ENCODE results near the gene TNRC6B. TPM values are rescaled to one million over a fixed set of nuclear protein-coding genes. Genes with fewer than 3 reads are reported as not detected.

The TNRC6B gene
- total and polyA plus RNA-seq, 2 of the 13 experiments (the other 11 are each of a cell fraction or from before 2014, with no cell fraction given) = 8.9 to 13.2 TPM

DNA sequence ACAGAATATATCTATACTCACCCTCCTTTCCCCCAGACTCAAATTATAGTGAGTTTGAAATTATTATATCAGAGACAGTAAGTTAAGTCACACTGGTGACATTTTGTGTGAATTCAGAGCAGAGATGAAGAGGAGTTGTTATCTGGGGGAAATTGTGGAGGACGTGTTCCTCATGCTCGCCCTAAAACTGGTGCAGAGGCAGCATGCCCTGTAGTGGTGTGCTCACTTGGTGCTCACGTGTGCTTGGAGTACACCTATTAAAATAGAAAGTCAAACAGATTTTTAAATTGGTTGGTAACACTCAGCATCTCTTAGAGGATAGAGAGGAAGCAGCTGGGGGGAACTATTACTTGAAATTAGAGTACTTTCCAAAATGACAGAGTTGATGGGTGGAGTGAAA, 117.0 kb downstream of the TNRC6B start:
- H3K27ac ChIP-seq (ENCODE audit: extremely low read length, insufficient read depth, low read length) = no peak overlapping the region
- H3K4me1 ChIP-seq (ENCODE audit: insufficient read depth, low read length) = no peaks in the 10 kb centered on the region
- no TSS peak for BruUV-seq (replicated peaks)
- 91% methylated on average over 3 of the region's 3 CpGs for WGBS (ENCODE audit: low lambda C conversion rate)
- H2AFZ ChIP-seq (ENCODE audit: low read length) = no peak overlapping the region
- H3K4me2 ChIP-seq (ENCODE audit: low read depth, low read length) = no peak overlapping the region
- no peaks in the 10 kb centered on the region for H3K9me3 ChIP-seq (ENCODE audit: low read length)
- CTCF ChIA-PET (ENCODE audit: low intra/inter-chr PET ratio, low total read pairs) = no interaction called here
- FAIRE-seq (no peak), DNase-seq (ENCODE audit: low spot score) (no peak), ATAC-seq (no peak)
- no peaks in the 10 kb centered on the region for H4K20me1 ChIP-seq (ENCODE audit: insufficient read depth, low read length)
- intact Hi-C loops (cut with micrococcal nuclease; ENCODE audit: unreplicated experiment) (no loop called here), in situ Hi-C loops (cut with HindIII; ENCODE audit: extremely low pct_ligation_motif_present, low pct_unique_long_range_greater_than_20kb) (no loop called here)
- no peak overlapping the region for H3K4me3 ChIP-seq (replicated peaks in 1 of 3; ENCODE audit: insufficient read depth in 1 of 3, low read depth in 2 of 3, low read length in 3 of 3)
- POLR2A ChIA-PET = no interaction called here
- H3K79me2 ChIP-seq (ENCODE audit: insufficient read depth, low read length) = no peaks in the 10 kb centered on the region
- H3K36me3 ChIP-seq (replicated peaks in 1 of 2; ENCODE audit: control insufficient read depth in 1 of 2, insufficient read depth in 2 of 2, low read length in 2 of 2) = peaks cover 13 to 45% of the 10 kb centered on the region in 2 experiments; a peak in 4 of 5 replicates
- H3K27me3 ChIP-seq (ENCODE audit: control insufficient read depth in 1 of 2, insufficient read depth in 2 of 2, low read length in 2 of 2) = no peaks in the 10 kb centered on the region
- no peak overlapping the region for H3K9ac ChIP-seq (ENCODE audit: insufficient read depth, low read depth, low read length)
- TF ChIP-seq SRSF1 (optimal IDR thresholded peaks at IDR 0.05; ENCODE audit: low read depth, low read length) (no peak), CTCF (CRISPR knock-in tag; IDR thresholded peaks at IDR 0.05) (no peak), NCOR1 (IDR thresholded peaks at IDR 0.05; ENCODE audit: borderline replicate concordance, low read length) (no peak), RERE (CRISPR knock-in tag; IDR thresholded peaks at IDR 0.05; ENCODE audit: low read depth) (no peak), SP140L (CRISPR knock-in tag; IDR thresholded peaks at IDR 0.05; ENCODE audit: borderline replicate concordance) (no peak), YEATS2 (CRISPR knock-in tag; IDR thresholded peaks at IDR 0.05; ENCODE audit: borderline replicate concordance) (no peak), ZNF574 (CRISPR knock-in tag; IDR thresholded peaks at IDR 0.05) (no peak), ZFP36L2 (CRISPR knock-in tag; IDR thresholded peaks at IDR 0.05) (no peak), FOXO4 (CRISPR knock-in tag; conservative IDR thresholded peaks at IDR 0.05) (no peak), FOXK2 (IDR thresholded peaks at IDR 0.05) (no peak), DPF2 (CRISPR knock-in tag; IDR thresholded peaks at IDR 0.05; ENCODE audit: borderline replicate concordance, low read depth) (no peak)
- TF ChIP-seq, protein P1, sequence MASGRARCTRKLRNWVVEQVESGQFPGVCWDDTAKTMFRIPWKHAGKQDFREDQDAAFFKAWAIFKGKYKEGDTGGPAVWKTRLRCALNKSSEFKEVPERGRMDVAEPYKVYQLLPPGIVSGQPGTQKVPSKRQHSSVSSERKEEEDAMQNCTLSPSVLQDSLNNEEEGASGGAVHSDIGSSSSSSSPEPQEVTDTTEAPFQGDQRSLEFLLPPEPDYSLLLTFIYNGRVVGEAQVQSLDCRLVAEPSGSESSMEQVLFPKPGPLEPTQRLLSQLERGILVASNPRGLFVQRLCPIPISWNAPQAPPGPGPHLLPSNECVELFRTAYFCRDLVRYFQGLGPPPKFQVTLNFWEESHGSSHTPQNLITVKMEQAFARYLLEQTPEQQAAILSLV (CRISPR knock-in tag; IDR thresholded peaks at IDR 0.05; ENCODE audit: borderline replicate concordance) = no peak
